ENCODE data around the gene OMA1.
"Not testable (repeated sequence)": the region's sequence is repeated elsewhere in the genome, so short reads cannot be mapped to it uniquely, and the experiment has no call there.

OMA1 gene

GRCh38 chr1:58575551-58576324 is 29.2 kb upstream of the OMA1 start:
- no peak for DNase-seq (ENCODE audit: low read depth)
- H3K4me3 ChIP-seq (ENCODE audit: low read depth, low read length), result no peak overlapping the region

DNA sequence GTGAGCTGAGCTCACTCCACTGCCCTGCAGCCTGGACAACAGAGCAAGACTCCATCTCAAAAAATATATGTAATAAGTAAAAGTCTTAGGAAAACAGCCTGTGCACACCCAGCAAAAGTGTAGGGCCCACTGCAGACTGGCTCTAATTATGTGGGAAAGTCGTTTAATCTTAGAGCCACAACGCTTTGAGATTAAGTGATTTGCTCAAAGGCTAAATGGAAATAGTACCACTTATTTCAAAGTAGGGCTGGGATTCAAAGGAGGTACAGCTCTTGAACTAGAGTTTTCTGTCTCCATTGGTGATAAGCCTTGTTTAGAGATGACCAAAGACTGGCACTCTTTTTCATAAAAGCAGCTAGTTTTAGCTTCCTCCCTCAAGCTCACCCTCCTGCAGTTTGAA is 28.3 kb upstream of the OMA1 start:
- DNase-seq (ENCODE audit: low read depth), result no peak
- no peak overlapping the region for H3K4me3 ChIP-seq (ENCODE audit: low read depth, low read length)

DNA sequence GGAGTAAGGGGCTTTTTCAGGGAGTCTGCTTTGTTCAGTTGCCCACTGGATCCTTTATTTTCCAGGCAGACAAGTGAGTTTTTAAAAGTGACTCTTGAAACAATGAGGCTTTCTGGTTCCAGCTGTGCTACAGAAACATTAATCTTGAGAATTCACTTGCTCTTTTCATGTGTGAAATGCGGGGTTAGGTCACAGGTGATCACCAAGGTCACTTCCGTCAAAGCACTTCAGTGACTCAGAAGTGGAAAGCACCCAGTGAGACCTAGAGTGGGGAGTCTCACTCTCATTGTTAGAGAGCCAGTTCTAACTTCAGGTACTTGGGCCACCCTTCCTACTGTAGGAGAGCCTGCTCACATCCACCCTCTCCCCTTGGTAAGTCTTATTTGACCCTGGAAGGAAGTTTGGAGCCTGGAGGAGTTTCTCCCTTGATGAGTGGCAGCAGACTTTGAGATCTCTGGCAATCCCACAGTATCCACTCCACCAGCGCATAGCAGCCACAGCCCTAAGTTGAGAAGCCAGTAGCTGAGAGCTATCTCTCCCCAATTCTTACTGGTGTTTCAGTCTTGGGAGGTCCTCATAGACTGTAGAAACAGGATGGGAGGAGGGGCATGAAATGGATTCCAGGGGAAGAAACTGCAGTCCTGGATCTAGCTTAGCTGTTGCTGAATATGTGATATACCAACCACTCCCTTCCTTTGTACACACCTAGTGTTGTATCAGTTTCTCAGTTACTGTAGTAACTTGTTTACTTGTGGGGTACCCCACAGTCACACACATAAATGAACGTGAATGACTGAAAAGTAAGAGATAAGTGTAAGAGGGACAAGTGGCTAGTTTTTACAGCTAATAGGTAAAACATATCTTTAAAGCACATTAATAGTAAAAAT is 27.4 kb upstream of the OMA1 start:
- no peak for DNase-seq (ENCODE audit: low read depth)
- H3K4me3 ChIP-seq (ENCODE audit: low read depth, low read length), result no peak overlapping the region

DNA sequence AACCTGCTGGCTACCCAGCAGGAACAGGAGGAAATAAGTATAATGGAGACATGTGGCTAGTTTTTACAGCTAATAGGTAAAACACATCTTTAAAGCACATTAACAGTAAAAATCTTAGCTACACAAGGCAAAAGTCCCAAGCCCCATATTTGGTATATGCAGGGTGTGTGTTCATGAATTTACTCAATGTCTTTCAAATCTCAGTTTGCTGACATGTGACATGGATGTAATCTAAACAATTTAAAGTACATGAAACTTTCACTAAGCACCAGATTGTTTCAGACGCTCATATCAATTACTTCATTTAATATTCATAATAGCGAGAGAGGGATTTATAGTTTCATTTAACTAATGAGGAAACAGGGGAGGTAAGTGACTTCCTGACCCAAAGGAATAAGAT is 26.6 kb upstream of the OMA1 start:
- H3K4me3 ChIP-seq (ENCODE audit: low read depth, low read length), result no peak overlapping the region
- DNase-seq (ENCODE audit: low read depth), result no peak

DNA sequence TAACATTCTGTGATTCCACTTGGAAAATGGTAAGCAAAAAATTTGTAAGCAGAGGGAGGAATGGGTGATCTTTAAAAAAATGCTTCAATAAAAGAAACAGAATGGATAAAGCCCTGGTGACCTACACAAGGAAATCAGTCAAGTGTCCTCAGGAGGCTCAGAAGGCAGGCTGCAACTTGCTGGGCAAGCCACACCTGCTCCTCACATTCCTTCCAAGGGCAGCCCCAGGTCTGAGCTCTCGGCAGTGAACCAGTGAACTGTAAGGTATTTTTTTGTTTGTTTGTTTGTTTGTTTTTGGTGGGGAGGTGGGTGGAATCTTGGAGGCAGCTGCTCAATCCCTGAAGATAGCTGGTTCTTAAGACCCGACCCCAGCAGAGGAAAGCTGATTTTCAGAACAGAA is 26.2 kb upstream of the OMA1 start:
- H3K4me3 ChIP-seq (ENCODE audit: low read depth, low read length), result no peak overlapping the region
- no peak for DNase-seq (ENCODE audit: low read depth)

GRCh38 chr1:58571616-58572015 is 25.1 kb upstream of the OMA1 start:
- no peak overlapping the region for H3K4me3 ChIP-seq (ENCODE audit: low read depth, low read length)
- DNase-seq (ENCODE audit: low read depth), result no peak

DNA sequence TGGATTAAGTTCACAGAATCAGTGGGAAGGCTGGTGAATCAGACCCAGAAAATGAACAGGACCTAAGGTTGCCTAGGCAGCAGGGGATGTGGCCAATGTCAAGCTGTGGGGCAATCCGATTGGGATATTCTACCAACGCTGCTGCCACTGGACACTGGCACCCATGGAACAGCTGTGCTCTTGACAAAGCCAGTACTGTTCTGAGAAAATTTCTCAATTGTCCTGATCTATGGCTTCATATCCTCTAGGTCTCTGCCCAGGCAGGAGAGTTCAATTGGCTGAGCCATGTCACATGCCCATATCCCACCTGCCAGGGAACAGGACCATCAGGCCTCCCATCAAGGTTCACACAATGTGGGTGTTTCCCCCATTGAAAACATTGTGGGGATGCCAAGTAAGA is 24.3 kb upstream of the OMA1 start:
- no peak for DNase-seq (ENCODE audit: low read depth)
- no peak overlapping the region for H3K4me3 ChIP-seq (ENCODE audit: low read depth, low read length)

DNA sequence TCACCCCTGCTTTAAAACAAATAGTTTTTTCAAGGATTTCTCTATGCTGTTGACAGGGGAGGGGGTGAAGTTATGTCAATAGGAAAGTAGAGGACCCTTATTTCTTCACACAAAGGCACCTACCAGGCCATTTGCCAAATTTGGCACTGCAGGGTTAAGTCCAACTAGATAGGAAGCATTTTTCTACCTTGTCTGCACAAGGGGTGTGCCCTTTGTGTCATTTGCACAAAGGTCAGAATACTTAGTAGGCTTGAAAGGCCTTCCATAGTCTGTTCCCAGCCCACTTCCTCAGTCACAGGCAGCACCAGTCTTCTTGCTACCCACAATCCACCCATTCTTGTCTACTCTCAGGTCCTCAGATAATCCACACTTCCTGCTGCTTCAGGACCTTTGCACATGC is 23.6 kb upstream of the OMA1 start:
- DNase-seq (ENCODE audit: low read depth), result no peak

GRCh38 chr1:58568911-58569310 is 22.4 kb upstream of the OMA1 start:
- no peak overlapping the region for H3K4me3 ChIP-seq (ENCODE audit: low read depth, low read length)
- no peak for DNase-seq (ENCODE audit: low read depth)

More for the DNA sequence above, 23.6 kb upstream of the OMA1 start:
- H3K4me3 ChIP-seq (ENCODE audit: low read depth, low read length), result no peak overlapping the region

DNA sequence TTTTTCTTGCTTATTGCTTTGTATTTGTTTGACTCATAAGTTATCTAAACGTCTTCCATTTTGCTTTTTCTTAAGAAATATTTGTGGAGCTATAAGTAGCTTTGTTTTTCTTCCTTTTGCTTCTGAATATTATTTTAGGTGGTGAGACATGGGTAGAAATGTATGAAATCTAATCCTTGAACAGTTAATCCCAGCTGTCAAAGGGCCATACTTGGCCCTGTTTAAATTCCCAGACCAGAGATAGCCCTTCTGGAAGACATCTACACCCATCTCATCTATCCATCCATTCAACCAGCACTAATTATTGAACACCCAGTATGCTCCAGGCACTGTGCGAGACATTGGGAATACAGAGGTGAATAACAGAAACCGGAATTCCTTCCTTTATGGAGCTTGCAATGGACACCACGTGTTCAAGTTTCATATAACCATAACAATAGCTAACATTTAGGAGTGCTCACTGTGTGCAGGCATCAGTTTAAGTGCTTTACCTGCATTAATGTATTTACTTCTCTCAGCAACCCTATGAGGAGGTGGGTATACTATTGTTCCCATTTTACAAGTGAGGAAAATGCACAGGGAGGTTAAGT is 21.8 kb upstream of the OMA1 start:
- no peak for DNase-seq (ENCODE audit: low read depth)
- no peak overlapping the region for H3K4me3 ChIP-seq (ENCODE audit: low read depth, low read length)

DNA sequence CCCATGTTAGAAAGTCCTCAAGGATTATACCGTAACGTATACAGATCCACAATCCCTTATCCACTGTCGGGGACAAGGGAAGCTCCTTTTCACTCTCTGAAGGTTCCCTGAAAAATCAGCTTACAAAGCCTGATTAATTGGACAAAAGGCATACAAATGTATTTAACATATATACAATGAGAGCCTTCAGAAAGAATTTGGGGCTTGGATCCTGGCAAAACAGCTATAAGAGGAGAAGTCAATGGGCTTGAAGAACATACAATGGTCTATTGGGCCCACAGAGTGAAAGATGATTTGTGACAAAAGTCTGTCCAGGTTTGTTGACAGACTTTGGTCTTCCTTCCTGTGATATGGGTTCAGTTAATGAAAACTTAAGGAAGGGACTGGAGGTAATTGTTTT is 19.8 kb upstream of the OMA1 start:
- no peak for DNase-seq (ENCODE audit: low read depth)
- H3K4me3 ChIP-seq (ENCODE audit: low read depth, low read length), result no peak overlapping the region

DNA sequence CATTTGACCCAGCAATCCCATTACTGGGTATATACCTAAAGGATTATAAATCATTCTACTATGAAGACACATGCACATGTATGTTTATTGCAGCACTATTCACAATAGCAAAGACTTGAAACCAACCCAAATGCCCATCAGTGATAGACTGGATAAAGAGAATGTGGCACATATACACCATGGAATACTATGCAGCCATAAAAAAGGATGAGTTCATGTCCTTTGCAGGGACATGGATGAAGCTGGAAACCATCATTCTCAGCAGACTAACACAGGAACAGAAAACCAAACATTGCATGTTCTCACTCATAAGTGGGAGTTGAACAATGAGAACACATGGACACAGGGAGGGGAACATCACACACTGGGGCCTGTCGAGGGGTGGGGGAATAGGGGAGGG is 17.2 kb upstream of the OMA1 start:
- DNase-seq (ENCODE audit: low read depth); H3K4me3 ChIP-seq (ENCODE audit: low read depth, low read length): not testable (repeated sequence)

DNA sequence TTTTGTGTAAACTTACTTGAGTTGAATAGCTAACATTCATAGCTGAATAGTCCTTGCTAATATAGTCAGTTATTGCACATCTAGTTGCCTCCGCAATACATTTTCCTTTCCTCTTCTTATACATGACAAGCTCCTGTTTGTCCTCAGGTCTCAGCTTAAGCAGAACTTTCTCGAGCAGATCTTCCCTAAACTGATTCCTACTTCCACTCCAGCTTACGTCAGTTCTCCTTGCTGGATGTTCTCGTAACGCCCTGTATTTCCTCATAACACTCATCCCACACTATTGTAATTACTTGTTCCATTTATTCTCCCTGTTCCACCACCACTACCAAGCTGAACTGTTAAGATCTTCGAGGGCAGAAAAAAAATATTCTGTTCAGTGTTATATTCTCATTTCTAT is 15.1 kb upstream of the OMA1 start:
- no peak for DNase-seq (ENCODE audit: low read depth)

DNA sequence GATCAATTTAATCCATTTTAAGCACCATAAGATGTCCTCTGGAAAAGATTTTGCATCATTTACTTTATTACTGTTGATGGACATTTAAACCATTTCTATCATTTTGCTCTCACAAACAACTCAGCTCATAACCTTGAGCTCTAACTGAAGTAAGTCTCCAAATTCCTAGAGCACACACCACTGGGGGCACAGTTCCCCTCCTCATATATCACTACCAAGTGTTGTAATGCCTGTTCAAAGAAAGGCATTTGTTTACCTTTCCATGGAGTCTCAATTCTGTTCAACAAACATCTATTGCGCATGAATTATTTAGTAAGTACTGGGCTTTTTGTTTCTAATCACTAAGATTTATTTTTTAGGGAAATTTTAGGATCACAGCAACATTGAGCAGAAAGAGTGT is 8.9 kb upstream of the OMA1 start:
- DNase-seq (ENCODE audit: low read depth), result no peak
- H3K4me3 ChIP-seq (ENCODE audit: low read depth, low read length), result no peak overlapping the region

More for the DNA sequence above, 15.1 kb upstream of the OMA1 start:
- no peak overlapping the region for H3K4me3 ChIP-seq (ENCODE audit: low read depth, low read length)

DNA sequence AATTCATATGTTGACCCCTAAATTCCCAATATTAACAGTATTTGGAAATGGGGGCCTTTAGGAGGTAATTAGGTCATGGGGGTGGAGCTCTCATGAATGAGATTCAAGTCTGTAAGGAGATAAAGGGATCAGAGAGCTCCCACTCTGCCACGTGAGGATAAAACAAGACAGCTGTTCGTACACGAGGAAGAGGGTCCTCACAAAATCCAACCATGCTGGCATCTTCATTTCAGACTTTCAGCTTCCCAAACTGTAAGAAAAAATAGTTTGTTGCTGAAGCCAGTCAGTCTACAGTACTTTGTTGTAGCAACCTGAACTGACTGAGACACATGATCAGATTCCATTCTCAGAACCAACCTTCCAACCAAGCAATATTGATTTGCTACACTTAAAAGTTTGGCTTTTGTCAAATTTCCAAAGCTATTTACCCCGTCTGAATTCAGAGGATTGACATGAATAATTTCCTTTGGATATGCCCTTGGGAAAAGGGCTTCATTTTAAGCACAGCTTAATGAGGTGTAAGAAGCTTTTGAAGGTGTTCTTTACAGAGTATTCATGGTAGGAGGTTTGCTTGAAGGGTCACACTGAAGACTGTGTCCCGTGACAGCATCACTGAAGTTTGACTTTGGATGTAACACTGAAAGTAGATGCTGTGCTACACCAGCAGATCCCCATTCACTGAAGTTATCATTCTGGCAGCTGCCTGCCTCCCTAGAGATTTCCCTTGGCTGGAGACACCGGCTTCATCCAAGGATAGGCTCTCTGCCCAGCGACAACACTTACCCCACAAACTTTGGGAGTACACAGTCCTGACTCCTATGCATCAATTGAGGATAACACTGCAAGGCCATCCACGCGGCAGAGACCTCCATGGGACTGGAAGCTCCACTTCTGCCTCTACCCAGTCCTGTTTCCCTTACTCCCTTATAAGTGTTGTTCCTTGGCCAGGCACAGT is 4.9 kb upstream of the OMA1 start:
- no peak overlapping the region for H3K4me3 ChIP-seq (ENCODE audit: low read depth, low read length)
- DNase-seq (ENCODE audit: low read depth), result no peak

DNA sequence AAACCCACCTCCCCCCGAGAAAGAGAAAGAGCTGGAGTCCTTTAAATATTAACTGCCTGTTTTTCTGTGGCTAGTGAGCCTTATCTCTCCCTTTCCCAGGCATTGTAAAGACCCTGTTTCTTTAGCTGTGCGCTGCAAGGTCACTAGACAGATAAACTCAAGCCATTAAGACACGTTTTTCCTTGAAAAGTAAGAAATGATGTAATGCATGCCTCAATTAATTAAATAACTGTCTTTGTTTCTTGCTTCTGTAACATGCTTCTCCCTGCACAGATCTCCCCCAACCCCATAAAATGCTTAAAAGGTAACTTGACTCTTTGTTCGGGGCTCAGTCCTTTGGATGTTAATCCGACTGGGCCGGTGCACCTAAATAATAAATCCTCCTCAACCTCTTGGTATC is 2.8 kb upstream of the OMA1 start:
- not testable (repeated sequence) for H3K4me3 ChIP-seq (ENCODE audit: low read depth, low read length); DNase-seq (ENCODE audit: low read depth)

DNA sequence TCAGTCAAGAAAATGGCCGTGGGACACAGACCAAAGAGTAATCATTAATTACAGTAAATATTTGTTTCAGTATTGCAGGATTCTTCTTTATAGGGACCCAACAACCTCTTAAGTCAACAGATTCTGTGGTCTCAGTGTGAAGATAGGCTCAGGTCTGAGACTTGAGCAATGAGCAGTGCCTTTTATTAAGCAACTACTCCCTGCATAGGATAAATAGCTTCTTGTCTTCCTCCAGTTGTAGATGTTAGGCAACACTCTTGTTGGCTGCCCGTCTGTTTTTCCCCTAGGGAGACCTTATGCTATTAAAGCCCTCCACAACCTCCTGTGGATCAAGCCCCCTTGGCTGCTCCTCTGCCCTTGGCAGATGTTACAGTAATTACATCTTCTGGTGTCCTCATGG is 1.8 kb upstream of the OMA1 start:
- no peak for DNase-seq (ENCODE audit: low read depth)
- H3K4me3 ChIP-seq (ENCODE audit: low read depth, low read length), result no peak overlapping the region

DNA sequence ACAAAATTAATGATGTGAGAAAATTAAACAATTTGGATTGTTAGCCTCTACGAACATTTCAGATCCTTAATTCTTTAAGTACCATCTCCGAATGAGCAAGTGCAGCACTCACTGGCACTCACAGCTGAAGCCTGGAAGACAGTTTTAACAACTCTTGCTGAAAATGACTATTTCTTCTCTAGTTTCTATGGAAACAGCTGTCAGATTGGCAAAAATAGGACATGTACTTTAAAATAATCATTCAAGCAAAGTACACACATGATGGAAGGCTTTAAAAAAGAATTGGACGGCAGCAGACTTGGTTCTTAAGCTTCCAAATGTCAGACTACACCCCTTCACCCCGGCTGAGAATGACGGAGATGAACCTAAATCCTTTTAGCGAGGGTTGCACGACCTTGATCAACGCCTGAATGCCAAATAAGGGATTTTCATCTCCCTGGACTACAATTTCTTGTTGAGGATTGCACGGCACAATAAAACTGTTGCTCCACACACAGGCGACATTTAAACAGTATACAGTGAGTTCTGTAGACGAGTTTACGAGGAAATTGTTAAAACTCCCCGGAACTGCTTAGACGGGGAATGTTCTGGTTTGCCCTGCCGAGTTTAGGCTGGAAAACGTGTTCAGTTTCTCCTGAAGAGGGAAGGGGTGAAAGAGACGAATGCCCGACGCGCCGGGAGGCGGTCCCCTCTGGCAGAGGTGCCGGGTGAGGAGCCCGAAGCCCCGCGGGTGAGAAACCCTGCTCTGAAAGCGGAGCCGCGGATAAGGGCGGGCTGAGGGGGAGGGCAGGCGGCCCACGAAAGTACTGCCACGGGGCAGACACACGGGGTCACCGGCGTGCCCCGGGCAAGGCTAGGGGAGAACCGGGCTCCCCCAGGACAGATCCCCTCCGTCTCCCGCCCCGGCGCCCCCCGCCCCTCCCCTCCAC is 671 bp downstream of the OMA1 start:
- peak overlapping the region; percentile 70 for H3K4me3 ChIP-seq (ENCODE audit: low read depth, low read length)
- no peak for DNase-seq (ENCODE audit: low read depth)

Data from skeletal muscle cell (primary cell).